ENCODE measurements around the gene SETD2.

DNA sequence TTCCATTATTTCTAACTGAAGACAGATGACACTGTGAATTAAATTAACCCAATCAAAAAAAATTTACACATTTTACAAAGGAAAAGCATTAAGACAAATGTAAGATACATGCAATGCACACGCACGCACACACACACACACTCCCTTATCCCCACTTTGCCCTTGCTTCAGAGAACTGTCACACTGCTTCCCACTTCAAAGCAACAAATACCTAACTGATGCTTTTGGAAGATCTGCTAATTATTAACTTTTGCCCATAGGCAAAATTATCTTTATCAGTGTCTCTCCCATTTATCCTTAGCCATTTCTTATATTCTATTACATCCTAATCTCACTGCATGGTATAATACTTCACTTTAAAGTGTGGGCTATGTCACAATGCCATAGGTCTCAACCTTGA, 60.3 kb downstream of the SETD2 start:
- TF ChIP-seq GATA2 (IDR thresholded peaks at IDR 0.05; ENCODE audit: low read depth, low read length) (no peak), GATA3 (IDR thresholded peaks at IDR 0.05; ENCODE audit: low read depth, low read length) (no peak)
